HEK293T (cell line): ENCODE data around the gene CPED1.

ENCODE experiments used
- ARNT ChIP-seq: fragments of 450-650 bp; IDR thresholded peaks from 2 replicates; pipeline ENCODE4 v1.6.1; 2017; ENCODE audit warnings: mild to moderate bottlenecking
- BHLHE40 ChIP-seq: fragments of 450-650 bp; IDR thresholded peaks from 2 replicates; pipeline ENCODE4 v1.6.1; 2016; ENCODE audit warnings: mild to moderate bottlenecking, moderate library complexity, borderline replicate concordance
- ELF4 ChIP-seq: fragments of 450-650 bp; IDR thresholded peaks from 2 replicates; pipeline ENCODE4 v1.6.1; 2017; ENCODE audit warnings: antibody characterized with exemption
- FOXA1 ChIP-seq: fragments of 450-650 bp; IDR thresholded peaks from 2 replicates; pipeline ENCODE4 v1.6.1; 2016; ENCODE audit warnings: mild to moderate bottlenecking
- FOXM1 ChIP-seq: fragments of 450-650 bp; IDR thresholded peaks from 2 replicates; pipeline ENCODE4 v1.6.1; 2017; ENCODE audit warnings: mild to moderate bottlenecking, borderline replicate concordance
- HDGF ChIP-seq: fragments of 450-650 bp; IDR thresholded peaks from 2 replicates; pipeline ENCODE4 v1.6.1; 2017; ENCODE audit warnings: antibody characterized with exemption, borderline replicate concordance
- L3MBTL2 ChIP-seq: fragments of 450-650 bp; conservative IDR thresholded peaks from 2 replicates; pipeline ENCODE4 v1.6.1; 2016; ENCODE audit warnings: mild to moderate bottlenecking
- LEF1 ChIP-seq: fragments of 450-650 bp; IDR thresholded peaks from 2 replicates; pipeline ENCODE4 v1.6.1; 2017; ENCODE audit warnings: mild to moderate bottlenecking, borderline replicate concordance
- NFRKB ChIP-seq: fragments of 450-650 bp; IDR thresholded peaks from 2 replicates; pipeline ENCODE4 v1.6.1; 2016; ENCODE audit warnings: mild to moderate bottlenecking, moderate library complexity
- SP1 ChIP-seq: fragments of 450-650 bp; IDR thresholded peaks from 2 replicates; pipeline ENCODE4 v1.6.1; 2017
- SUZ12 ChIP-seq: fragments of 450-650 bp; IDR thresholded peaks from 2 replicates; pipeline ENCODE4 v1.6.1; 2016; ENCODE audit warnings: mild to moderate bottlenecking
- TARDBP ChIP-seq: fragments of 450-650 bp; IDR thresholded peaks from 2 replicates; pipeline ENCODE4 v1.6.1; 2016
- ZNF384 ChIP-seq: fragments of 450-650 bp; IDR thresholded peaks from 2 replicates; pipeline ENCODE4 v1.6.1; 2016

DNA sequence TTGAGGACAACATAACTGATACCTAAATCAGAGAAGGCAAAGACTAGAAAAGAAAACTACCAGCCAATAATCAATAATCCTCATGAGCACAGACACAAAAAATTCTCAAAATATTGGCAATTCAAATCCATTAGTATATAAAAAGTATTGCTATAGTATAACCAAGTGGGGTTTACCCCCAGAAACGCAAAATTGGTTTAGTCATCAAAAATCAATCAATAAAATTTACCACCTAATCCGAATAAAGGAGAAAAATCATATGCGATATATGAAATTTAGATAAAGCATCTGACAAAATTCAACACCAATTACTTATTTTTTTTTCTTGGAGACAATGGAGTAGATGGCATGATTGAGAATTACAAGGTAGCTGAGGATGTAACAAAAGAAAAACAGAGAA lies 49.2 kb upstream of the CPED1 start:
- no peak for TF ChIP-seq ELF4
- no peak for TF ChIP-seq SP1
- no peak for TF ChIP-seq TARDBP
- no peak for TF ChIP-seq ARNT
- no peak for TF ChIP-seq HDGF
- TF ChIP-seq FOXA1: no peak
- no peak for TF ChIP-seq FOXM1
- no peak for TF ChIP-seq LEF1
- no peak for TF ChIP-seq SUZ12
- no peak for TF ChIP-seq NFRKB
- TF ChIP-seq BHLHE40: no peak
- no peak for TF ChIP-seq L3MBTL2
- no peak for TF ChIP-seq ZNF384
